GM19193 (cell line): Measurements from ENCODE around the gene RNASE3.
"Not testable (repeated sequence)": the region's sequence is repeated elsewhere in the genome, so short reads cannot be mapped to it uniquely, and the experiment has no call there.

Experiments
- POLR2A ChIP-seq: IDR thresholded peaks from 4 replicates; pipeline ENCODE4 v1.6.1; 2011; ENCODE audit not compliant: insufficient read depth, insufficient read length; ENCODE audit errors: extremely low read depth

Gene RNASE3

GRCh38 chr14:20891126-20891825 is at the start of gene RNASE3:
Gene RNASE3 (plus strand): TSS chr14:20891385. CDS start chr14:20891687, 302 bp downstream.
- TF ChIP-seq POLR2A = not testable (repeated sequence)

DNA sequence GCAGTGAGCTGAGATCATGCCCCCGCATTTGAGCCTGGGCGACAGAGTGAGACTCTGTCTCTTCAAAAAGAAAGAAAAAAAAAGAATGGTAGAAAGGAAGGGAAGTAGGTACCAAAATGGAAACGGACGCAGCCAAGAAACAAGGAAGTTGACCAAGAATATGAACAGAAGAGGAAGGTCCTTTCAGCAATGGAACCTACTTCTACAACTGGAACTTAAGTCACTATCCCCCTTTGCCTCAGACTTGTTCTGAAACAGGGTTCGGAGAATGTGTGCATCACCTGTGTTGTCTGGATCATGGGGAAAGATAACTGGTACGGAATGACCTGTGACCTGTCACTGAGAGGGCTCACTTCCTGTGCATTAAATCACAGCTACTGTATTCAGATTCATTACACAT is 44.6 kb upstream of the RNASE3 start:
- no peak for TF ChIP-seq POLR2A

DNA sequence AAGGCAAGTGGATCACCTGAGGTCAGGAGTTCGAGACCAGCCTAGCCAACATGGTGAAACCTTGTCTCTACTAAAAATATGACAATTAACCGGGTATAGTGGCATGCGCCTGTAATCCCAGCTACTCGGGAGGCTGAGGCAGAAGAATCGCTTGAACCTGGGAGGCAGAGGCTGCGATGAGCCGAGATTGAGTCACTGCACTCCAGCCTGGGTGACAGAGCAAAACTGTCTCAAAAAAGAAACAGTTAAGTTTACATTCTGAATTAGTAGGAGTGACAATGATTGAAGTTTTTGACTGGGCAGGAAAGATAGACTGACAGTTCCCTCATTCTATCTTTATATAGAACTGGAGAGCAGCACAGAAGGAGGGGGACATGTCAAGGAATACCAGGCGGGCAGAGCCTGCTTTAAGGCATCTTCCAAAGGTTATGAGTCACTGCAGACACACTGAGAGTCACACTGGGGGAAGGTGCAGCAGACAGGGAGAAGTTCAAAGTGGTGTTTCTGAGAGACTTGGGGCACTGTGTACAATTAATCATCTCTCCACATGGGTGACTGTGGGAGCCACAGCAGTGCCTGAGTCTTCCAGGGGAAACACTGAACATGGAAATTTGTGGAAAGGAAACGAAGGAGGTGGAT is 42.8 kb upstream of the RNASE3 start:
- no peak for TF ChIP-seq POLR2A

GRCh38 chr14:20848955-20849570 is 42.1 kb upstream of the RNASE3 start:
- TF ChIP-seq POLR2A = no peak

DNA sequence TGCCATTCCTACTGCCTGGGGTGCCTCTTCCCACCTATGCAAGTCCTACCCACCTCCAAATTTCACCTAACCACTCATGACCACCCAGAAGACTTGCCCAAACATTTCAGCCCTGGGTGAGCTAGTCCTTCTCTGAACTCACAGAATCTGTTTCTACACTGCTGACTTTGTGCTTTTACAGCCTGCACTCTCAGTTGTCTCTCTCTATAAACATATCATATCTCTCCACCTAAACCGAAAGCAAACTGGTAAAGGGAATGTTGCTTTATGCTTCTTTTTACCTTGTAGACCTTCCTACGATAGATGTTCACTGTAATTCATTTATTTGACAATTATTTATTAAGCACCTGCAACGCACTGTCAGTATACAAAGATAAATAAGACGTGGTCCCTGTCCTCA is 38.1 kb upstream of the RNASE3 start:
- TF ChIP-seq POLR2A = no peak

DNA sequence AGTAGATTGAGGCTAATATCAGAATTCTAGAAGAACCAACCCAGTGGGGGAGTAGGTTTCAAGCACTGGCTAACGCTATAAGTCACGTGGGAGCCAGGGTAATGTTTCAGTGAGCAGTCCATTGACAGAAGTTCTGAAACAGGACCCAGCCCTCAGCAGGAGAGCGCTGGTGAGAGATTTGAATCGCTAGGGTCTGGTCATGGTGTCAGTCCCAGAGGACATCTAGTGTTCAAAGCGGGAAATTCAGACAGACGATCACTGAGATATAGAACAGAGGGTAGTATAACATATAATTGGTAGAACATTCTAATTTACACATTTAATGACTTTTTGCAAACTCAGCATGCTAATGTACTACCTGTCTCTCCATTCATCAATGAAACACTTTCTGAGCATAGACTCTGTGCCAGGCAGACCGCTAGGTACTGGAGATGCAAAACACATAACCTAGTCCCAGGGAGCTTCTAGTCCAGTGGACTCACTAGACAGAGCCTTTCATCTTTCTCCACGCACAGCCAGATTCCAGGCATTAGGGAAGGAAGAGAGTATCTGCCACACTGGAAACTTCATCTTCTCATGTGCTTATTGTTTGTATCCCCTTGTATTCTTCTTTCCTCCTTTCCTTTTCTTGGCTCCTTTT is 35.4 kb upstream of the RNASE3 start:
- no peak for TF ChIP-seq POLR2A

DNA sequence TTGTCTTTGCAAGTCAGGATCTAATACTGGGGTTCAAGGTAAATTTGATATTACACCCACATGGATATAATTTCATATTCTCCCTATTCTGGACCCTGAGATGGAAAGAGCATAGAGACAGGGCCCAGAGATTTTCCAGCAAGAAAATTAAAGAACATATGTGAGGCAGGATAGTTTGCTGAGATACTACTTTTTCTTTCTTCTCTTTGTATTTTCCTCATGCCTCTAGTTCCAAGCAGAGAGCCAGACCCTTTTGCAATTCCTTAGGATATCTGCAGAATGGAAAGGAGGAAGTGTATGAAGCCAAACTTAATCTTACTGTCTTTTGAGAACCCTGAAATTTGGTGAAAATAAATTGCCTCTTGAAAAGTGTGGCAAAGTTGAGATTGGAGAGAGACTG is 34.0 kb upstream of the RNASE3 start:
- no peak for TF ChIP-seq POLR2A

GRCh38 chr14:20857630-20858261 is 33.4 kb upstream of the RNASE3 start:
- TF ChIP-seq POLR2A = no peak

GRCh38 chr14:20866194-20866593 is 25.0 kb upstream of the RNASE3 start:
- no peak for TF ChIP-seq POLR2A

DNA sequence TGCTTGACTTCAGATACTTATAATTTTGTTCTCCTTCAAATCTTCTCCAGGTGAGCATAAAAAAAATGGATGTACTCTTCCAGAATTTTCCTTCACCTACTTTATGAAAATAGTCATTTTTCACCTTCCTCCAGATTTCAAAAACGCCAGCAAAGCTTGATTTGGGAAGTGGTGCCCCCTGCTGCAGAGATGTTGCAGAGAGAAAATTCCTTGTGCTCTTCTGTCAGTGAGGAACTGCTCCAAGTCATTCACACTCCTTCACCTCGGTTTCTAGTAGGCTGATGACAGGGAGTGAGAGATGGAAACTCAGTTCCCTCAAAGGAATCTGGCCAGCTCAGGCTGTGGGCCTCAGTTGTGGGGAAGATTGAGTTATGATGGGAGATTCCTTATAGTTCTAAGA is 24.2 kb upstream of the RNASE3 start:
- no peak for TF ChIP-seq POLR2A

DNA sequence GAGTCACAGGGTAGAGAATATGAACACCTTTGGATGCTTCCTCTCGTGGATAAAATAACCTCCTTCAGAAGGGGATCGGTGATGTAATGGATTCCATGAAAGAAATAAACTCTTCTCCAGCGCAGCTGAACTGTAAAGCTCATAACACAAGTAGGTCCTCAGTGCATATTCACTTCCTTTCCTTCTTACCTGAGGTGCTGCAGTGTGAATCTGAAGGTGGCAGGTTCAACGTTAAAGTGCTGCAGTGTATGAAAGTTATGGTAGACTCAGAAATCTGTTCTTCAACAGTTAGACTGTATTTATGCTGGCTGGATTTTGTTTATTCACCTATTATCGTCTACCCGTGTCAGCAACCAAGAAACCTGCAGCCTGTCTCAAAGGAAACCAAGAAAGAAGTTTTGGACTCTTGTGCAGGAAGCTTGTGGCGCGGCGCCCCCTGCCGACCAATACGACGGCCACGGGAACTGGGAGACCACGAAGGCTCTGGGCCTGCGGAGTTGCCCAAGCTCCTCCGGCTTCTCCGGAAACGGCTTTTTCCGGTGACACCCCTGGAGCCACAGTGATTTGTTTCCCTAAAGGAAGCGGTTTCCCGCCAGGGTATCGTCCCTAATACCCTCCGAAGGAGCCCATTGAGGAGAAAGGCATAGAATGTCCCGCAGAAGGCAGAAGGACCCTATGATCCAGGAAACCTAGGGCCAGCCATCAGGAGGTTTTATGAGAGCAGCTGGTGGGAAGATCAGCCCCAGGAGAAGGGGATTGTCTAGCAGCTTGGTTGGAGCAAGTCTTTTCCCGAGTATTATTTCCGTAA is 17.6 kb upstream of the RNASE3 start:
- TF ChIP-seq POLR2A = no peak

- no peak for TF ChIP-seq POLR2A
These were observed 14.2 kb upstream of the RNASE3 start for GRCh38 chr14:20877016-20877415.

GRCh38 chr14:20878695-20879094 is 12.5 kb upstream of the RNASE3 start:
- no peak for TF ChIP-seq POLR2A

DNA sequence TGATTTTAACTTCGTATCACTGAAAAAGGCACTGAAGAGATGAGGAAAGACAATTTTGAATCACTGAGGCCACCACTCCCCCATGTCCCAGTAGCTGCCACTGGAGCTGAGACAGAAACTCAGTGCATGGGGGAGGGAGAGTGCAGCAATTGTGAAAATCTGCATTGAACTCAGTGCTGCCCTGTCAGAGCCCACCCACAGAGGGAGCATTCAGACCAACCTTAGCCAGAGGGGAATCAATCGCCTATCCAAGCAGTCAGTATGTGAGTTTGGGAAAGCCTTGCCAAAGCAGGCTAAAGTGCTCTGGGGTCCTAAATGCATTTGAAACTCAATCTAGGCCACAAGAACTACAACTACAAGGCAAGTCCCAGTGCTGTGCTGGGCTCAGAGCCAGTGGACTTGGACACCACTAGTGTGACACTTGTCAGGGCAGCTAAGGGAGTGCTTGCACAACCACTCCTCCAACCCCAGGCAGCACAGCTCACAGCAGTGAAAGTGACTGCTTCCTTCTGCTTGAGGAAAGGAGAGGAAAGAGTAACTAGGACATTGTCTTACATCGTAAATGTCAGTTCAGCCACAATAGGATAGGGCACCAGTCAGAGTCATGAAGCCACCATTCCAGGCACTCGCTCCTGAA is 13.3 kb downstream of the RNASE3 start:
- no peak for TF ChIP-seq POLR2A
